CD4-positive, CD25-positive, alpha-beta regulatory T cell (primary cell): Measurements from ENCODE around the gene RAMACL. TPM values are rescaled to one million over a fixed set of nuclear protein-coding genes. Genes with fewer than 3 reads are reported as not detected.

ENCODE experiments used
- ATAC-seq, 2 donors: fragments of 150-1000 bp; cut with Tn5 transposase; one replicate each; pipeline ENCODE4 v1.10.0; 2021; ENCODE audit warnings: low read depth in 2 of 2, moderate number of reproducible peaks in 2 of 2, moderate library complexity in 1 of 2
- DNase-seq, 3 donors: peaks; one replicate each; pipeline versions ENCODE4 v3.0.0 to v3.0.0-alpha.2; 2012 to 2022; ENCODE audit warnings: mixed read lengths in 1 of 3
- H3K27ac ChIP-seq: one replicate; pipeline ENCODE4 v1.7.0; 2013; ENCODE audit warnings: mild to moderate bottlenecking, low read length; ENCODE audit not compliant: insufficient read depth, poor library complexity, severe bottlenecking
- H3K27me3 ChIP-seq: one replicate; pipeline ENCODE4 v1.7.0; 2013; ENCODE audit warnings: low read length; ENCODE audit not compliant: control insufficient read depth, insufficient read depth
- H3K36me3 ChIP-seq: one replicate; pipeline ENCODE4 v1.7.0; 2013; ENCODE audit warnings: mild to moderate bottlenecking, low read length, moderate library complexity; ENCODE audit not compliant: control insufficient read depth, insufficient read depth
- H3K4me1 ChIP-seq: 2 replicates; pipeline ENCODE4 v1.7.0; 2013; ENCODE audit warnings: mild to moderate bottlenecking, low read length; ENCODE audit not compliant: insufficient read depth, control insufficient read depth, poor library complexity, severe bottlenecking
- H3K4me3 ChIP-seq: one replicate; pipeline ENCODE4 v1.7.0; 2013; ENCODE audit warnings: low read depth, mild to moderate bottlenecking, low read length, moderate library complexity
- H3K9me3 ChIP-seq, 2 experiments: 1 replicate in 1 of 2; 2 replicates in 1 of 2; pipeline ENCODE4 v1.7.0; 2013; ENCODE audit warnings: low read length in 2 of 2, mild to moderate bottlenecking in 1 of 2, moderate library complexity in 1 of 2; ENCODE audit not compliant: control insufficient read depth in 2 of 2
- H3K27ac Mint-ChIP-seq, 3 donors: one replicate each; pipeline ENCODE4 v1.8.0; 2020 to 2022; ENCODE audit warnings: mild to moderate bottlenecking in 3 of 3, mixed read lengths in 3 of 3, moderate library complexity in 2 of 3
- H3K27me3 Mint-ChIP-seq: one replicate; pipeline ENCODE4 v1.8.0; 2022; ENCODE audit warnings: mild to moderate bottlenecking, mixed read lengths
- H3K36me3 Mint-ChIP-seq: one replicate; pipeline ENCODE4 v1.8.0; 2020; ENCODE audit warnings: mixed read lengths
- H3K4me1 Mint-ChIP-seq, 4 donors: one replicate each; pipeline ENCODE4 v1.8.0; 2020 to 2022; ENCODE audit warnings: mixed read lengths in 4 of 4, mild to moderate bottlenecking in 1 of 4
- H3K4me3 Mint-ChIP-seq, 4 donors: one replicate each; pipeline ENCODE4 v1.8.0; 2020 to 2022; ENCODE audit warnings: mild to moderate bottlenecking in 4 of 4, mixed read lengths in 4 of 4, moderate library complexity in 3 of 4
- H3K9me3 Mint-ChIP-seq, 7 donors: one replicate each; pipeline ENCODE4 v1.8.0; 2020 to 2022; ENCODE audit warnings: mixed read lengths in 7 of 7, mild to moderate bottlenecking in 3 of 7, moderate library complexity in 2 of 7
- polyA plus RNA-seq, 4 donors: library from polyadenylated mRNA; unstranded; fragments of 300-500 nt; fragmentation: Illumina TruSeq; gene quantifications; one replicate each; pipeline ENCODE4 v1.2.3, GENCODE V29; 2021
- total RNA-seq: library from RNA; stranded (reverse); gene quantifications from one replicate; pipeline ENCODE4 v1.2.3, GENCODE V29; 2022

The RAMACL gene
- total and polyA plus RNA-seq, 5 donors from 2014 or later: 0.16 to 0.52 (median 0.33) TPM

- no peak overlapping the region for H3K4me3 ChIP-seq
- no peaks in the 10 kb centered on the region for H3K27me3 ChIP-seq
- H3K4me3 Mint-ChIP-seq: no peak overlapping the region
- H3K4me1 Mint-ChIP-seq: peaks cover 0 to 5% (median 2%) of the 10 kb centered on the region in 4 donors
- peaks cover 4% of the 10 kb centered on the region for H3K27me3 Mint-ChIP-seq
- H3K9me3 Mint-ChIP-seq: peaks cover 0 to 15% (median 5%) of the 10 kb centered on the region in 7 donors
- H3K36me3 ChIP-seq: no peaks in the 10 kb centered on the region
- peaks cover 0 to 7% of the 10 kb centered on the region in 2 experiments for H3K9me3 ChIP-seq
- no peak overlapping the region for H3K27ac Mint-ChIP-seq
- DNase-seq: no peak
- no peak overlapping the region for H3K27ac ChIP-seq
- peaks cover 17% of the 10 kb centered on the region for H3K36me3 Mint-ChIP-seq
- no peaks in the 10 kb centered on the region for H3K4me1 ChIP-seq
- no peak for ATAC-seq
These were observed 26.8 kb downstream of the RAMACL start for GRCh38 chr6:166559662-166560061.

- Mint-ChIP-seq H3K4me1 (peaks cover 0 to 5% (median 2%) of the 10 kb centered on the region in 4 donors), H3K27me3 (peaks cover 4% of the 10 kb centered on the region), H3K4me3 (no peak overlapping the region), H3K9me3 (peaks cover 0 to 15% (median 5%) of the 10 kb centered on the region in 7 donors), H3K27ac (no peak overlapping the region), H3K36me3 (peaks cover 17% of the 10 kb centered on the region)
- DNase-seq: no peak
- ATAC-seq: no peak
- Histone ChIP-seq H3K27me3 (no peaks in the 10 kb centered on the region), H3K4me3 (no peak overlapping the region), H3K27ac (no peak overlapping the region), H3K9me3 (peaks cover 0 to 7% of the 10 kb centered on the region in 2 experiments), H3K36me3 (no peaks in the 10 kb centered on the region), H3K4me1 (no peaks in the 10 kb centered on the region)
These were observed 27.3 kb downstream of the RAMACL start for GRCh38 chr6:166559211-166559610.

GRCh38 chr6:166558156-166559005 is 28.1 kb downstream of the RAMACL start:
- no peak for ATAC-seq

GRCh38 chr6:166556863-166557322 is 29.6 kb downstream of the RAMACL start:
- Histone ChIP-seq H3K4me1 (no peaks in the 10 kb centered on the region), H3K36me3 (no peaks in the 10 kb centered on the region), H3K27ac (no peak overlapping the region), H3K27me3 (no peaks in the 10 kb centered on the region), H3K4me3 (no peak overlapping the region), H3K9me3 (peaks cover 0 to 7% of the 10 kb centered on the region in 2 experiments)
- peaks cover 0 to 5% (median 2%) of the 10 kb centered on the region in 4 donors for H3K4me1 Mint-ChIP-seq
- no peak overlapping the region for H3K27ac Mint-ChIP-seq
- H3K36me3 Mint-ChIP-seq: peaks cover 7% of the 10 kb centered on the region
- peaks cover 0 to 15% (median 5%) of the 10 kb centered on the region in 7 donors for H3K9me3 Mint-ChIP-seq
- H3K27me3 Mint-ChIP-seq: peaks cover 4% of the 10 kb centered on the region
- DNase-seq: peak in 1 of 3 donors; percentile 49
- H3K4me3 Mint-ChIP-seq: no peak overlapping the region
- peak in 1 of 2 donors; percentile 52 for ATAC-seq

More at GRCh38 chr6:166558156-166559005, 28.1 kb downstream of the RAMACL start:
- no peak overlapping the region for H3K27ac Mint-ChIP-seq
- Histone ChIP-seq H3K9me3 (peaks cover 0 to 7% of the 10 kb centered on the region in 2 experiments), H3K4me3 (no peak overlapping the region), H3K36me3 (no peaks in the 10 kb centered on the region), H3K4me1 (no peaks in the 10 kb centered on the region), H3K27ac (no peak overlapping the region), H3K27me3 (no peaks in the 10 kb centered on the region)
- peaks cover 0 to 15% (median 5%) of the 10 kb centered on the region in 7 donors for H3K9me3 Mint-ChIP-seq
- DNase-seq: no peak
- H3K4me1 Mint-ChIP-seq: peaks cover 0 to 5% (median 2%) of the 10 kb centered on the region in 4 donors
- peaks cover 12% of the 10 kb centered on the region for H3K36me3 Mint-ChIP-seq
- H3K27me3 Mint-ChIP-seq: peaks cover 4% of the 10 kb centered on the region
- no peak overlapping the region for H3K4me3 Mint-ChIP-seq

- no peaks in the 10 kb centered on the region for H3K36me3 ChIP-seq
- H3K4me1 Mint-ChIP-seq: peaks cover 0 to 5% (median 2%) of the 10 kb centered on the region in 4 donors
- peaks cover 2% of the 10 kb centered on the region for H3K36me3 Mint-ChIP-seq
- no peak for DNase-seq
- no peak overlapping the region for H3K4me3 Mint-ChIP-seq
- H3K27me3 ChIP-seq: no peaks in the 10 kb centered on the region
- no peak for ATAC-seq
- H3K27ac ChIP-seq: no peak overlapping the region
- no peaks in the 10 kb centered on the region for H3K4me1 ChIP-seq
- H3K9me3 ChIP-seq: peaks cover 0 to 7% of the 10 kb centered on the region in 2 experiments
- H3K9me3 Mint-ChIP-seq: peaks cover 0 to 15% (median 5%) of the 10 kb centered on the region in 7 donors
- no peak overlapping the region for H3K4me3 ChIP-seq
- H3K27ac Mint-ChIP-seq: peak overlapping the region in 1 of 3 donors; percentile 18
- peaks cover 4% of the 10 kb centered on the region for H3K27me3 Mint-ChIP-seq
These were observed 30.1 kb downstream of the RAMACL start for GRCh38 chr6:166556336-166556735.

GRCh38 chr6:166555086-166555485 is 31.4 kb downstream of the RAMACL start:
- no peak overlapping the region for H3K27ac Mint-ChIP-seq
- peaks cover 0 to 7% of the 10 kb centered on the region in 2 experiments for H3K9me3 ChIP-seq
- H3K36me3 Mint-ChIP-seq: no peaks in the 10 kb centered on the region
- DNase-seq (no peak), ATAC-seq (no peak)
- H3K4me1 Mint-ChIP-seq: peaks cover 0 to 5% (median 3%) of the 10 kb centered on the region in 4 donors
- no peak overlapping the region for H3K4me3 ChIP-seq
- H3K27me3 ChIP-seq: no peaks in the 10 kb centered on the region
- no peaks in the 10 kb centered on the region for H3K4me1 ChIP-seq
- H3K27ac ChIP-seq: no peak overlapping the region
- no peaks in the 10 kb centered on the region for H3K36me3 ChIP-seq
- peaks cover 0 to 11% (median 4%) of the 10 kb centered on the region in 7 donors for H3K9me3 Mint-ChIP-seq
- H3K27me3 Mint-ChIP-seq: peaks cover 4% of the 10 kb centered on the region
- no peak overlapping the region for H3K4me3 Mint-ChIP-seq

- Histone ChIP-seq H3K36me3 (no peaks in the 10 kb centered on the region), H3K9me3 (peaks cover 0 to 4% of the 10 kb centered on the region in 2 experiments), H3K27me3 (no peaks in the 10 kb centered on the region), H3K4me1 (no peaks in the 10 kb centered on the region), H3K27ac (no peak overlapping the region), H3K4me3 (no peak overlapping the region)
- no peaks in the 10 kb centered on the region for H3K36me3 Mint-ChIP-seq
- no peak overlapping the region for H3K4me3 Mint-ChIP-seq
- no peak overlapping the region for H3K27ac Mint-ChIP-seq
- no peak for DNase-seq
- H3K4me1 Mint-ChIP-seq: peaks cover 0 to 5% (median 3%) of the 10 kb centered on the region in 4 donors
- H3K9me3 Mint-ChIP-seq: peaks cover 0 to 5% (median 2%) of the 10 kb centered on the region in 7 donors
- H3K27me3 Mint-ChIP-seq: peaks cover 4% of the 10 kb centered on the region
- no peak for ATAC-seq
These were observed 32.2 kb downstream of the RAMACL start for GRCh38 chr6:166554316-166554715.
